Neural crest cell (in vitro differentiated cells): ENCODE measurements around the gene SLC2A6. TPM values are rescaled to one million over a fixed set of nuclear protein-coding genes. Genes with fewer than 3 reads are reported as not detected.
A peak's percentile ranks its signal among the peaks of the same experiment; 100 is the strongest.

Experiments used
- DNase-seq: peaks from one replicate; pipeline ENCODE4 v3.0.0; 2021; ENCODE audit warnings: low read depth, mixed read lengths, low spot score
- H3K27ac Mint-ChIP-seq: one replicate; pipeline ENCODE4 v1.8.0; 2021; ENCODE audit warnings: mild to moderate bottlenecking, mixed read lengths; ENCODE audit not compliant: unreplicated experiment
- H3K27me3 Mint-ChIP-seq: 2 replicates; pipeline ENCODE4 v1.8.0; 2021; ENCODE audit warnings: low read depth, mild to moderate bottlenecking, mixed read lengths
- H3K36me3 Mint-ChIP-seq: 2 replicates; pipeline ENCODE4 v1.8.0; 2021; ENCODE audit warnings: low read depth, mild to moderate bottlenecking, mixed read lengths
- H3K4me1 Mint-ChIP-seq: 2 replicates; pipeline ENCODE4 v1.8.0; 2021; ENCODE audit warnings: mixed read lengths
- H3K4me3 Mint-ChIP-seq: one replicate; pipeline ENCODE4 v1.8.0; 2021; ENCODE audit warnings: mild to moderate bottlenecking, mixed read lengths
- H3K9me3 Mint-ChIP-seq: 2 replicates; pipeline ENCODE4 v1.8.0; 2021; ENCODE audit warnings: mixed read lengths
- CTCF ChIP-seq: fragments of 200-600 bp; sonication (generic); conservative IDR thresholded peaks from 2 replicates; pipeline ENCODE4 v1.5.0; 2021; ENCODE audit warnings: antibody characterized with exemption, mild to moderate bottlenecking
- total RNA-seq: library from RNA; stranded (reverse); gene quantifications from 2 replicates; pipeline ENCODE4 v1.2.1, GENCODE V29; 2021

SLC2A6 gene
- total RNA-seq, 1 donor from 2014 or later = 29.0 TPM

GRCh38 chr9:133443982-133444381 lies 34.9 kb downstream of the SLC2A6 start:
- Mint-ChIP-seq H3K4me3 (no peak overlapping the region), H3K36me3 (no peaks in the 10 kb centered on the region), H3K27me3 (peaks cover 3% of the 10 kb centered on the region), H3K4me1 (no peaks in the 10 kb centered on the region), H3K9me3 (no peaks in the 10 kb centered on the region), H3K27ac (no peak overlapping the region)
- no peak for TF ChIP-seq CTCF
- DNase-seq = no peak

- no peak for DNase-seq
- Mint-ChIP-seq H3K9me3 (no peaks in the 10 kb centered on the region), H3K36me3 (no peaks in the 10 kb centered on the region), H3K4me3 (no peak overlapping the region), H3K4me1 (no peaks in the 10 kb centered on the region), H3K27me3 (peaks cover 3% of the 10 kb centered on the region), H3K27ac (no peak overlapping the region)
- no peak for TF ChIP-seq CTCF
Observed at GRCh38 chr9:133443248-133443647, 35.7 kb downstream of the SLC2A6 start.

- H3K4me1 Mint-ChIP-seq = no peaks in the 10 kb centered on the region
- H3K36me3 Mint-ChIP-seq = no peaks in the 10 kb centered on the region
- no peaks in the 10 kb centered on the region for H3K9me3 Mint-ChIP-seq
- peaks cover 3% of the 10 kb centered on the region for H3K27me3 Mint-ChIP-seq
- no peak for DNase-seq
- no peak for TF ChIP-seq CTCF
- H3K4me3 Mint-ChIP-seq = no peak overlapping the region
- H3K27ac Mint-ChIP-seq = peak overlapping the region; percentile 62
Observed at GRCh38 chr9:133441571-133441970, 37.3 kb downstream of the SLC2A6 start.

GRCh38 chr9:133440874-133441273 lies 38.0 kb downstream of the SLC2A6 start:
- no peak for DNase-seq
- Mint-ChIP-seq H3K27me3 (no peaks in the 10 kb centered on the region), H3K9me3 (no peaks in the 10 kb centered on the region), H3K4me3 (no peak overlapping the region), H3K36me3 (no peaks in the 10 kb centered on the region), H3K27ac (no peak overlapping the region), H3K4me1 (no peaks in the 10 kb centered on the region)
- no peak for TF ChIP-seq CTCF

- no peaks in the 10 kb centered on the region for H3K27me3 Mint-ChIP-seq
- no peaks in the 10 kb centered on the region for H3K4me1 Mint-ChIP-seq
- no peaks in the 10 kb centered on the region for H3K36me3 Mint-ChIP-seq
- TF ChIP-seq CTCF = no peak
- no peak overlapping the region for H3K27ac Mint-ChIP-seq
- DNase-seq = no peak
- H3K4me3 Mint-ChIP-seq = no peak overlapping the region
- no peaks in the 10 kb centered on the region for H3K9me3 Mint-ChIP-seq
Observed at GRCh38 chr9:133439337-133439736, 39.6 kb downstream of the SLC2A6 start.
